BLaER1 (cell line): ENCODE results near the gene TAS2R10.

ENCODE experiments used
- H3K27ac ChIP-seq: shearing (Covaris generic); formaldehyde crosslinking; 2 replicates; pipeline ENCODE4 v1.8.1; 2022
- H3K27me3 ChIP-seq: shearing (Covaris generic); formaldehyde crosslinking; 2 replicates; pipeline ENCODE4 v1.8.1; 2022
- H3K36me3 ChIP-seq: shearing (Covaris generic); formaldehyde crosslinking; 2 replicates; pipeline ENCODE4 v1.8.1; 2022
- H3K4me1 ChIP-seq: shearing (Covaris generic); formaldehyde crosslinking; 2 replicates; pipeline ENCODE4 v1.8.1; 2022
- H3K4me2 ChIP-seq: shearing (Covaris generic); formaldehyde crosslinking; 2 replicates; pipeline ENCODE4 v1.8.1; 2022
- H3K4me3 ChIP-seq: shearing (Covaris generic); formaldehyde crosslinking; 2 replicates; pipeline ENCODE4 v1.8.1; 2022
- H3K9ac ChIP-seq: shearing (Covaris generic); formaldehyde crosslinking; 2 replicates; pipeline ENCODE4 v1.8.1; 2022
- H3K9me3 ChIP-seq: shearing (Covaris generic); formaldehyde crosslinking; 2 replicates; pipeline ENCODE4 v1.8.1; 2022
- H4K20me1 ChIP-seq: shearing (Covaris generic); formaldehyde crosslinking; 2 replicates; pipeline ENCODE4 v1.8.1; 2022
- Cebpa-rat ChIP-seq: shearing (Covaris generic); IDR thresholded peaks from 2 replicates; pipeline ENCODE4 v1.8.1; 2022

The TAS2R10 gene

GRCh38 chr12:10783252-10783651 lies 42.9 kb downstream of the TAS2R10 start:
- TF ChIP-seq Cebpa-rat = no peak
- no peak overlapping the region for H3K4me2 ChIP-seq
- H4K20me1 ChIP-seq = no peaks in the 10 kb centered on the region
- H3K27me3 ChIP-seq = no peaks in the 10 kb centered on the region
- no peaks in the 10 kb centered on the region for H3K36me3 ChIP-seq
- H3K9ac ChIP-seq = no peak overlapping the region
- no peaks in the 10 kb centered on the region for H3K9me3 ChIP-seq
- no peaks in the 10 kb centered on the region for H3K4me1 ChIP-seq
- H3K27ac ChIP-seq = no peak overlapping the region
- no peak overlapping the region for H3K4me3 ChIP-seq

- no peaks in the 10 kb centered on the region for H3K27me3 ChIP-seq
- no peak for TF ChIP-seq Cebpa-rat
- no peaks in the 10 kb centered on the region for H3K36me3 ChIP-seq
- H3K27ac ChIP-seq = no peak overlapping the region
- no peaks in the 10 kb centered on the region for H3K4me1 ChIP-seq
- no peak overlapping the region for H3K9ac ChIP-seq
- no peaks in the 10 kb centered on the region for H3K9me3 ChIP-seq
- H3K4me3 ChIP-seq = no peak overlapping the region
- H3K4me2 ChIP-seq = no peak overlapping the region
- no peaks in the 10 kb centered on the region for H4K20me1 ChIP-seq
These were observed 47.1 kb downstream of the TAS2R10 start for GRCh38 chr12:10779103-10779502.
